ENCODE measurements around the gene STT3B.

The STT3B gene

DNA sequence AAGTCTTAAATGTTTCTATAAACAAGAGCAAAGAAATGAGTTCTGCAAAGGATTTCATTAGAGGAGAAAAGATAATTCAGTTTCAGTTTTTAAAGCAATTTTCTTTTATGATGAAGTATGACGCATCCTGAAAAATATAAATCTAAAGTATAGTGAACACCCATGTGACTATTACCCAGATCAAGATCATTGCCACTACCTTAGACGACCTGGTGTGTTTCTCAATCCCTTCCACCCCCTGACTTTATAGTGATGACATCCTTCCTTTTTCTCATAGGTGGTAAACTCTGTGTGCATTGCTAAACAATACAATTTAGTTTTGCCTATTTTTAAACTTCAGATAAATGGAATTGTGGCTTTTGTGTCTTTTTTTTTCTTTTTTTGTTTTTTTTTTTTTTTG lies 8.4 kb downstream of the STT3B start:
- no CpG with 5 or more reads among the region's 2 CpGs for WGBS
- H4K8ac ChIP-seq (ENCODE audit: low read length), result no peak overlapping the region
- no peak overlapping the region for H4K91ac ChIP-seq (ENCODE audit: low read length)
- no peak overlapping the region for H3K4me2 ChIP-seq (ENCODE audit: low read length, poor library complexity, severe bottlenecking)
- no peak overlapping the region for H3K4me3 ChIP-seq (ENCODE audit: insufficient read depth in 1 of 2, low read depth in 1 of 2, low read length in 2 of 2)
- H3K4me1 ChIP-seq (ENCODE audit: control insufficient read depth, insufficient read depth, low read depth, low read length), result no peaks in the 10 kb centered on the region
- H3K23ac ChIP-seq (ENCODE audit: low read length in 2 of 2), result no peak overlapping the region
- no peaks in the 10 kb centered on the region for H3K27me3 ChIP-seq (ENCODE audit: control insufficient read depth in 1 of 2, insufficient read depth in 1 of 2, low read length in 2 of 2)
- peaks cover 0 to 11% of the 10 kb centered on the region in 2 experiments for H3K36me3 ChIP-seq (ENCODE audit: control insufficient read depth in 1 of 2, insufficient read depth in 2 of 2, low read depth in 1 of 2, low read length in 2 of 2)
- H3K79me1 ChIP-seq (replicated peaks; ENCODE audit: low read length, poor library complexity, severe bottlenecking), result no peaks in the 10 kb centered on the region
- no peak overlapping the region for H2AK5ac ChIP-seq (ENCODE audit: low read length, severe bottlenecking)
- no peak overlapping the region for H3K4ac ChIP-seq (ENCODE audit: low read depth in 1 of 2, low read length in 2 of 2)
- no peak overlapping the region for H3K14ac ChIP-seq (ENCODE audit: low read length in 2 of 2)
- H2AFZ ChIP-seq (ENCODE audit: low read depth, low read length), result no peak overlapping the region
- no peaks in the 10 kb centered on the region for H3K9me3 ChIP-seq (ENCODE audit: control insufficient read depth, low read length)
- no peak overlapping the region for H3K27ac ChIP-seq (ENCODE audit: low read length, poor library complexity, severe bottlenecking)
- DNase-seq, result no peak
- H2BK12ac ChIP-seq (ENCODE audit: low read length in 2 of 2), result no peak overlapping the region
- no peak overlapping the region for H2BK5ac ChIP-seq (ENCODE audit: low read depth, low read length, poor library complexity, severe bottlenecking)
- no peak overlapping the region for H2BK15ac ChIP-seq (ENCODE audit: low read depth, poor library complexity, severe bottlenecking)
- H3K18ac ChIP-seq (ENCODE audit: low read depth in 1 of 2, low read length in 2 of 2), result no peak overlapping the region
- H3K9ac ChIP-seq (ENCODE audit: low read length), result no peak overlapping the region
- H2BK120ac ChIP-seq (ENCODE audit: low read depth, low read length), result no peak overlapping the region

DNA sequence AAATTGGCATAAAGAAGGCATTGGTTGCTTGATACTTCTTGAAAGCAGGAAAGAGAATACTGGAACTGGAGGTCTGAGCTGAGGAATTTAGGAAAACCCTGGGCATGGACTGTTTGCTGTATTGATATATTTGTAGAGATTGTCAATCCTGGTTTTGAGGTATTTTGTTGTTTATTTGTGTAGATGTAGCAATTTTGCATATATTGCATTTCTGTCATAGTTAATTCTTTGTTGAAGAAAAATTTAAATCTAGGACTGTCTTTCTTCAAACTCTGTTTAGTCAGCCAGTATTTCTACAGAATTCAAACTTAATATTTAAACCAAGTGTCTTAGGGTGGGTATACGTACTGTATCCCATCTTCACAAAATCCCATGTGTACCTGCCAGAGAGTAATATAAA lies 9.5 kb downstream of the STT3B start:
- Histone ChIP-seq H3K9me3 (ENCODE audit: control insufficient read depth, low read length) (no peaks in the 10 kb centered on the region), H2BK5ac (ENCODE audit: low read depth, low read length, poor library complexity, severe bottlenecking) (no peak overlapping the region), H3K4me3 (ENCODE audit: insufficient read depth in 1 of 2, low read depth in 1 of 2, low read length in 2 of 2) (no peak overlapping the region), H4K8ac (ENCODE audit: low read length) (no peak overlapping the region), H3K9ac (ENCODE audit: low read length) (no peak overlapping the region), H2AK5ac (ENCODE audit: low read length, severe bottlenecking) (no peak overlapping the region), H3K27ac (ENCODE audit: low read length, poor library complexity, severe bottlenecking) (no peak overlapping the region), H3K27me3 (ENCODE audit: control insufficient read depth in 1 of 2, insufficient read depth in 1 of 2, low read length in 2 of 2) (no peaks in the 10 kb centered on the region), H3K18ac (ENCODE audit: low read depth in 1 of 2, low read length in 2 of 2) (no peak overlapping the region), H3K4me2 (ENCODE audit: low read length, poor library complexity, severe bottlenecking) (no peak overlapping the region), H2BK15ac (ENCODE audit: low read depth, poor library complexity, severe bottlenecking) (no peak overlapping the region), H3K4me1 (ENCODE audit: control insufficient read depth, insufficient read depth, low read depth, low read length) (no peaks in the 10 kb centered on the region), H2AFZ (ENCODE audit: low read depth, low read length) (no peak overlapping the region), H3K79me1 (replicated peaks; ENCODE audit: low read length, poor library complexity, severe bottlenecking) (peaks cover 1% of the 10 kb centered on the region), H3K36me3 (ENCODE audit: control insufficient read depth in 1 of 2, insufficient read depth in 2 of 2, low read depth in 1 of 2, low read length in 2 of 2) (peaks cover 0 to 10% of the 10 kb centered on the region in 2 experiments), H2BK120ac (ENCODE audit: low read depth, low read length) (no peak overlapping the region), H3K23ac (ENCODE audit: low read length in 2 of 2) (no peak overlapping the region), H3K14ac (ENCODE audit: low read length in 2 of 2) (no peak overlapping the region), H2BK12ac (ENCODE audit: low read length in 2 of 2) (no peak overlapping the region), H4K91ac (ENCODE audit: low read length) (no peak overlapping the region), H3K4ac (ENCODE audit: low read depth in 1 of 2, low read length in 2 of 2) (no peak overlapping the region)
- WGBS, result no CpG with 5 or more reads among the region's 1 CpG
- DNase-seq, result no peak

DNA sequence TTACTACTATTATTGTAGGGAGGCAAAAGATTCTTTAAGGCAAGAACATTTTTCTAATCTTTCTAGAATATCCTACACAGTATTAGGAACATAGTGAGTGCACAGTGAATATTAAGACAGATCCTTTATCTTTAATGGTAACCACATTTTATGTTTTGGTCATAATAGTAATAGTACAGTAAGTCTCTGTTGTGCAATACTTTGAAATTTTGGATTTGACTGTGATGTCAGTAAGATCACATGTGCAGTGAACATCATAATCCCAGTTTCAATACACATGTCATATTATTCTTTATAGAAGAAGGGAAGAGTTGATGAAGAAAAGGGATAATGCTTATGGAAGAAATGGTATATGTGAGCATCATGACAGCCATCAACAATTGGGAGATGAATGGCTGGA lies 10.7 kb downstream of the STT3B start:
- peak overlapping the region; percentile 79 for H3K9ac ChIP-seq (ENCODE audit: low read length)
- no peak overlapping the region for H3K4me3 ChIP-seq (ENCODE audit: insufficient read depth in 1 of 2, low read depth in 1 of 2, low read length in 2 of 2)
- H2BK120ac ChIP-seq (ENCODE audit: low read depth, low read length), result no peak overlapping the region
- no peaks in the 10 kb centered on the region for H3K9me3 ChIP-seq (ENCODE audit: control insufficient read depth, low read length)
- no peak overlapping the region for H3K23ac ChIP-seq (ENCODE audit: low read length in 2 of 2)
- H3K4ac ChIP-seq (ENCODE audit: low read depth in 1 of 2, low read length in 2 of 2), result no peak overlapping the region
- H3K4me2 ChIP-seq (ENCODE audit: low read length, poor library complexity, severe bottlenecking), result no peak overlapping the region
- H4K91ac ChIP-seq (ENCODE audit: low read length), result no peak overlapping the region
- no peaks in the 10 kb centered on the region for H3K4me1 ChIP-seq (ENCODE audit: control insufficient read depth, insufficient read depth, low read depth, low read length)
- H2BK12ac ChIP-seq (ENCODE audit: low read length in 2 of 2), result no peak overlapping the region
- peaks cover 1% of the 10 kb centered on the region for H3K79me1 ChIP-seq (replicated peaks; ENCODE audit: low read length, poor library complexity, severe bottlenecking)
- H2BK15ac ChIP-seq (ENCODE audit: low read depth, poor library complexity, severe bottlenecking), result no peak overlapping the region
- H3K14ac ChIP-seq (ENCODE audit: low read length in 2 of 2), result no peak overlapping the region
- H2AFZ ChIP-seq (ENCODE audit: low read depth, low read length), result no peak overlapping the region
- no peak overlapping the region for H4K8ac ChIP-seq (ENCODE audit: low read length)
- no peak overlapping the region for H3K18ac ChIP-seq (ENCODE audit: low read depth in 1 of 2, low read length in 2 of 2)
- H3K27ac ChIP-seq (ENCODE audit: low read length, poor library complexity, severe bottlenecking), result no peak overlapping the region
- H3K36me3 ChIP-seq (ENCODE audit: control insufficient read depth in 1 of 2, insufficient read depth in 2 of 2, low read depth in 1 of 2, low read length in 2 of 2), result peaks cover 0 to 6% of the 10 kb centered on the region in 2 experiments
- no peak overlapping the region for H2BK5ac ChIP-seq (ENCODE audit: low read depth, low read length, poor library complexity, severe bottlenecking)
- H3K27me3 ChIP-seq (ENCODE audit: control insufficient read depth in 1 of 2, insufficient read depth in 1 of 2, low read length in 2 of 2), result no peaks in the 10 kb centered on the region
- H2AK5ac ChIP-seq (ENCODE audit: low read length, severe bottlenecking), result no peak overlapping the region
- no peak for DNase-seq

DNA sequence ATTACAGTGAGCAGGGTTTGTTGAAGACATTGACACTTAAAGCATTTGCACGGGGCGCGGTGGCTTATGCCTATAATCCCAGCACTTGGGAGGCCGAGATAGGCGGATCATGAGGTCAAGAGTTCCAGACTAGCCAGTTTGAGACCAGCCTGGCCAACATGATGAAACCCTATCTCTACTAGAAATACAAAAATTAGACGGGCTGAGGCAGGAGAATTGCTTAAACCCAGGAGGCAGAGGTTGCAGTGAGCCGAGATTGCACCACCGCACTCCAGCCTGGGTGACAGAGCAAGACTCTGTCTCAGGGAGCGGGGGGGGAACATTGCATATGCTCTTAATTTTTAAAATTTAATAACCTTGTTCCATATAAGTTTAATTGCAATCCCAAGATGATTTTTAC lies 11.9 kb downstream of the STT3B start:
- Histone ChIP-seq H3K9ac (ENCODE audit: low read length) (peak overlapping the region; percentile 79), H4K91ac (ENCODE audit: low read length) (no peak overlapping the region), H2AK5ac (ENCODE audit: low read length, severe bottlenecking) (no peak overlapping the region), H2BK120ac (ENCODE audit: low read depth, low read length) (no peak overlapping the region), H3K4me3 (ENCODE audit: insufficient read depth in 1 of 2, low read depth in 1 of 2, low read length in 2 of 2) (peak overlapping the region in 1 of 2 experiments; percentile 22), H3K79me1 (replicated peaks; ENCODE audit: low read length, poor library complexity, severe bottlenecking) (peaks cover 1% of the 10 kb centered on the region), H3K14ac (ENCODE audit: low read length in 2 of 2) (no peak overlapping the region), H3K4ac (ENCODE audit: low read depth in 1 of 2, low read length in 2 of 2) (no peak overlapping the region), H3K9me3 (ENCODE audit: control insufficient read depth, low read length) (no peaks in the 10 kb centered on the region), H4K8ac (ENCODE audit: low read length) (no peak overlapping the region), H3K23ac (ENCODE audit: low read length in 2 of 2) (no peak overlapping the region), H3K27ac (ENCODE audit: low read length, poor library complexity, severe bottlenecking) (no peak overlapping the region), H3K27me3 (ENCODE audit: control insufficient read depth in 1 of 2, insufficient read depth in 1 of 2, low read length in 2 of 2) (no peaks in the 10 kb centered on the region), H2BK12ac (ENCODE audit: low read length in 2 of 2) (no peak overlapping the region), H3K4me1 (ENCODE audit: control insufficient read depth, insufficient read depth, low read depth, low read length) (no peaks in the 10 kb centered on the region), H3K18ac (ENCODE audit: low read depth in 1 of 2, low read length in 2 of 2) (no peak overlapping the region), H2AFZ (ENCODE audit: low read depth, low read length) (no peak overlapping the region), H3K36me3 (ENCODE audit: control insufficient read depth in 1 of 2, insufficient read depth in 2 of 2, low read depth in 1 of 2, low read length in 2 of 2) (peaks cover 0 to 6% of the 10 kb centered on the region in 2 experiments), H2BK5ac (ENCODE audit: low read depth, low read length, poor library complexity, severe bottlenecking) (no peak overlapping the region), H3K4me2 (ENCODE audit: low read length, poor library complexity, severe bottlenecking) (no peak overlapping the region), H2BK15ac (ENCODE audit: low read depth, poor library complexity, severe bottlenecking) (no peak overlapping the region)
- DNase-seq, result peak; percentile 45
- WGBS, result 63% methylated on average over 5 of the region's 9 CpGs

All from mesenchymal stem cell (in vitro differentiated cells and primary cell).